ENCODE measurements around the gene GYG2. TPM values are rescaled to one million over a fixed set of nuclear protein-coding genes. Genes with fewer than 3 reads are reported as not detected.

The GYG2 gene
- polyA plus RNA-seq, 1 donor from 2014 or later: 6.3 TPM

- Histone ChIP-seq H2AFZ (ENCODE audit: low read depth, low read length) (no peak overlapping the region), H3K9me2 (ENCODE audit: insufficient read depth, low read length) (no peaks in the 10 kb centered on the region), H3K4me2 (ENCODE audit: low read length) (no peak overlapping the region), H3K9ac (ENCODE audit: low read length) (no peak overlapping the region), H3K27ac (ENCODE audit: low read length) (no peak overlapping the region), H3F3A (ENCODE audit: insufficient read depth, low read length, poor library complexity, severe bottlenecking) (no peaks in the 10 kb centered on the region), H3K9me3 (ENCODE audit: low read length) (no peaks in the 10 kb centered on the region), H3K79me2 (replicated peaks; ENCODE audit: insufficient read depth, low read length) (no peaks in the 10 kb centered on the region), H4K20me1 (ENCODE audit: insufficient read depth) (no peaks in the 10 kb centered on the region), H3K27me3 (ENCODE audit: insufficient read depth, low read depth, low read length) (no peaks in the 10 kb centered on the region), H3K4me3 (ENCODE audit: low read length) (no peak overlapping the region), H3K36me3 (ENCODE audit: insufficient read depth, low read length) (no peaks in the 10 kb centered on the region)
- no peak for TF ChIP-seq REST (IDR thresholded peaks at IDR 0.05; ENCODE audit: borderline replicate concordance)
- TF ChIP-seq TAF1 (IDR thresholded peaks at IDR 0.05; ENCODE audit: low read depth): no peak
- TF ChIP-seq MXI1 (conservative IDR thresholded peaks at IDR 0.05; ENCODE audit: poor library complexity, severe bottlenecking): no peak
- no peak for TF ChIP-seq EZH2 (IDR thresholded peaks at IDR 0.05; ENCODE audit: borderline replicate concordance, insufficient read depth, low read length, poor library complexity, severe bottlenecking)
- TF ChIP-seq SMC3 (conservative IDR thresholded peaks at IDR 0.05; ENCODE audit: poor library complexity): no peak
- no peak for TF ChIP-seq CTCF (IDR thresholded peaks at IDR 0.05; ENCODE audit: poor library complexity, severe bottlenecking)
- TF ChIP-seq POLR2AphosphoS5 (IDR thresholded peaks at IDR 0.05): no peak
- TF ChIP-seq EP300 (conservative IDR thresholded peaks at IDR 0.05; ENCODE audit: poor library complexity, severe bottlenecking): no peak
- no peak for TF ChIP-seq RAD21 (conservative IDR thresholded peaks at IDR 0.05)
These were observed 47.5 kb upstream of the GYG2 start for GRCh38 chrX:2781226-2781571.

- H3K4me3 ChIP-seq (ENCODE audit: low read length): no peak overlapping the region
- TF ChIP-seq RAD21 (conservative IDR thresholded peaks at IDR 0.05): no peak
- no peak for TF ChIP-seq CTCF (IDR thresholded peaks at IDR 0.05; ENCODE audit: poor library complexity, severe bottlenecking)
- no peak for TF ChIP-seq REST (IDR thresholded peaks at IDR 0.05; ENCODE audit: borderline replicate concordance)
- no peak for TF ChIP-seq POLR2AphosphoS5 (IDR thresholded peaks at IDR 0.05)
- no peak for TF ChIP-seq EP300 (conservative IDR thresholded peaks at IDR 0.05; ENCODE audit: poor library complexity, severe bottlenecking)
- TF ChIP-seq EZH2 (IDR thresholded peaks at IDR 0.05; ENCODE audit: borderline replicate concordance, insufficient read depth, low read length, poor library complexity, severe bottlenecking): no peak
- TF ChIP-seq TAF1 (IDR thresholded peaks at IDR 0.05; ENCODE audit: low read depth): no peak
- TF ChIP-seq SMC3 (conservative IDR thresholded peaks at IDR 0.05; ENCODE audit: poor library complexity): no peak
- TF ChIP-seq MXI1 (conservative IDR thresholded peaks at IDR 0.05; ENCODE audit: poor library complexity, severe bottlenecking): no peak
- H3K36me3 ChIP-seq (ENCODE audit: insufficient read depth, low read length): no peaks in the 10 kb centered on the region
- H3K27me3 ChIP-seq (ENCODE audit: insufficient read depth, low read depth, low read length): no peaks in the 10 kb centered on the region
- no peak overlapping the region for H3K4me2 ChIP-seq (ENCODE audit: low read length)
- no peaks in the 10 kb centered on the region for H3K9me2 ChIP-seq (ENCODE audit: insufficient read depth, low read length)
- no peak overlapping the region for H2AFZ ChIP-seq (ENCODE audit: low read depth, low read length)
- no peak overlapping the region for H3K27ac ChIP-seq (ENCODE audit: low read length)
- H3K9ac ChIP-seq (ENCODE audit: low read length): no peak overlapping the region
- no peaks in the 10 kb centered on the region for H4K20me1 ChIP-seq (ENCODE audit: insufficient read depth)
- H3K9me3 ChIP-seq (ENCODE audit: low read length): no peaks in the 10 kb centered on the region
- H3K79me2 ChIP-seq (replicated peaks; ENCODE audit: insufficient read depth, low read length): no peaks in the 10 kb centered on the region
- no peaks in the 10 kb centered on the region for H3F3A ChIP-seq (ENCODE audit: insufficient read depth, low read length, poor library complexity, severe bottlenecking)
These were observed 47.0 kb upstream of the GYG2 start for GRCh38 chrX:2781698-2782097.

Data from neural cell (in vitro differentiated cells).